ENCODE results near the gene STK11IP.

STK11IP gene

GRCh38 chr2:219618733-219619122 lies 21.1 kb downstream of the STK11IP start:
- no peak for DNase-seq

DNA sequence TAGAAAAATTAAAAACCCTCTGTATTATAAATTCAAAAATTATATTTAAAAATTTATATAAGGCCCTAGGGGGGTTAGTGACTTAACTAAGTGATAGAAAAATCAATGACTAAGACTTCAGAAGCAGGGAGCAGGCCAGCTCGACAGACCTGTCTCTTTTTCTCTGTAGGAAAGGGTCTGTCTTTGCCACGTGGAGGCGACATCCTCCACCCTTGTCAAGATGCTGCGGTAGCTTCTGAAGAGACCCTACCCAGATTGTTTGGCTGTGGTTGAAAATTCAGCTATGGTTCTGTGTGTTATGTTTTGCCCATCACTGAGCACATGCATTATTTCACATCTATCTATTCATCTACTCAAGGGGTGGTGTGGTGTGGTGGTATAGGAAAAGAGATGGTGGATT lies 21.6 kb downstream of the STK11IP start:
- DNase-seq = no peak

- DNase-seq = no peak
Measured at GRCh38 chr2:219620546-219620945, 22.9 kb downstream of the STK11IP start.

- DNase-seq = no peak
Measured at GRCh38 chr2:219621935-219622334, 24.3 kb downstream of the STK11IP start.

DNA sequence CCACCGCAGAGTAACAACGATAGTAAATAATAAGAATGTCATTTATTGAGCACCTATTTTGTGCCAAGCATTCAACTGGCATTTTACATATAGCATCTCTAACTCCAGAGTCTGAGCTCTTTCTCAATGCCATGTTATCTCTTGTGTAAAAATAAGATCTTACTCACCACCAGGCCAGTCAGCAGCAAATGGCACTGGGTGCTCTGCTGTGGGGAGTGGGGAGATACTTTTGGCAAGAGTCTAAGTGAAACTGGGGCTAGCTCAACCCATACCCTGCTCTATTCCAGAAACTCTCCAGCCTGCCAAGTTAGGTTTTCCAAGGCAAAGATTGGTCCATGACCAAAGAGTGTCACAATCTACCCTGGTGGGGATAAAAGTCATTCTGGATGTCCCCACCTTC lies 24.8 kb downstream of the STK11IP start:
- no peak for DNase-seq

DNA sequence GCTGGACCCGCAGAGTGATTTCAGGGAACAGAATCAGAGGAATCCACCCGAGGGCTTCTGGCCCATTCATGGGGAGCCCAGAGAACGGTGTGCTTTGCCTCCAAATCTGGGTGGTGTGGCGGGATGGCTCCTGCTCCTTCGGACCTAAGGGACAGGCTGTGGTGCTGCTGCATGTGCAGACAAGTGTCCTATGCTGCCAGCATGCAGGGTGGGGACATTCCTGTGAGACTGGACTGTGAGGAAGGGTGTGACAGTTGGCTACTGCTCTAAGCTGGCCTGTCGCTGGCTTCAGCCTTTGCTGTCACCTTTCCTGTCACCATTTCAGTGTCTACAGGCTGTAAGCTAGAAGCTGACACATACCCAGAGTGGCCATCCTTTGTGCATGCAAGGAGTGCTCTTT lies 26.9 kb downstream of the STK11IP start:
- no peak for DNase-seq

GRCh38 chr2:219625179-219625578 lies 27.5 kb downstream of the STK11IP start:
- DNase-seq = no peak

DNA sequence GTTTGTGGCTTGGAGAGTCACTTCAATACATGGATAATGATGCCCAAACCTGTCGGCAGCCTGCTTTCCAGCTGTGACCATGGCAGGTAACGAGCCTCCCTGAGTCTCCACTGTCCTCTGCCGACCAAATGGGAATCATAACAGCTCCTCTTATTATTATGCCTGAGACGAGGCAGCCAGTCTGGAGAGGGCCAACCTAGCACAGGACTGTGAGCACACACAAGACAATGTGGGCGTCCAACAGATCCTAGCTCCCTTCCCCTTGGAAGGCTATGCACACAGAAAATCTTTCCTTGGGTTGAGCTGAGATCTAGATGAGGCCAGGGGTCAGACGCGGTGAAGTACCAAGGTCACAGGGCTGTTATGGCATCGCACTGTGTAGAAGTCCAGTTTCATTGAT lies 28.9 kb downstream of the STK11IP start:
- DNase-seq = peak; percentile 16

DNA sequence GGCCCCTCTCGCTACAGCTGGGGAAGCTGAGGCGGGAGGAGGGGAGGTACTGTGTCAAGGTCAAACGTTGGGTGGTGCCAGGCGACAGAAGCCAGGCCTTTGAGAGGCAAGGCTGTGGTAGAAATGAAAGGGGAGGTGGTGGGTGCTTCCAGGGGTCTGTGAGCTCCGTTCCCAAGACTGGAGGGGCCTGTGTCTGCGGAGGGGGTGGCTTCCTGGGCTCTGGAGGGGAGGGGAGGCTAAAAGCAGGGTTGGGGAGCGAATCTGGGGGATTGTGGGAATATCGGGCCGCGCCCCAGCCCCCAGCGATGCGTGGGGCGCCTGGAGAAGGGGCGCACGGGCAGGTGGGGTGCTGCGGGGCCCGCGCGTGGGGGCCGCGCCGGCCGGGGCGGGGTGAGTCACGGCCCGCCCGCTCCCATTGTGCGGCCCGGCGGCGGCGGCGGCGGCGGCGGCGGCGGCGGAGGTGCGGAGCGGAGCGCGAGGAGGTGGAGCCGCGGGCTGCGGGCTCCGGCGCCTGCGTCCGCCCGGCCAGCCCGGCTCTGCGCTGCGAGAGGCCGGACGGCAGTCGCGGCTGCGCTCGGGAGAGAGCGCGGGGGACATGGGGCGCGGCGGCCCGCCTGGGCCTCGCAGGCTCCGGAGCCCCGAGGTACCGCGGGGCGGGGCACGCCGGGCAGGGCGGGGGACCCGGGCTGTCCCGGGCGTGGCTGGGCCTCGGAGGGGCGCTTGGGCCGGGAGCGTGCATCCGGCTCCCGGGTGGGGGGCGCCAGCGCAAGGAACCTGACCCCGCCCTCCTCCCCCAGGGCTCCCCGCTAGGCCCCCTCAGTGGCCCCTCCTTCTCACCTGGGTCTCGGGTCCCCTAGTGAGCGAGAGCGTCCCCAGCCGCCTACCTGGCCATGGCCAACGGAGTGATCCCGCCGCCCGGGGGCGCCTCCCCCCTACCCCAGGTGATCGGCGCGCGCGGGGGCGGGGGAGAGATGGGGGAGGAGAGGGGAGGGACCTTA lies 29.7 kb downstream of the STK11IP start, which contains the start of gene SLC4A3:
Gene SLC4A3, plus strand, starts transcription at position 528 of the 998 bp plus-strand sequence. Its CDS starts 363 bp downstream, at position 891.
- DNase-seq = peak; percentile 46

- no peak for DNase-seq
Measured at GRCh38 chr2:219628235-219628985, 30.8 kb downstream of the STK11IP start.

- no peak for DNase-seq
Measured at GRCh38 chr2:219628986-219629901, 31.6 kb downstream of the STK11IP start.

DNA sequence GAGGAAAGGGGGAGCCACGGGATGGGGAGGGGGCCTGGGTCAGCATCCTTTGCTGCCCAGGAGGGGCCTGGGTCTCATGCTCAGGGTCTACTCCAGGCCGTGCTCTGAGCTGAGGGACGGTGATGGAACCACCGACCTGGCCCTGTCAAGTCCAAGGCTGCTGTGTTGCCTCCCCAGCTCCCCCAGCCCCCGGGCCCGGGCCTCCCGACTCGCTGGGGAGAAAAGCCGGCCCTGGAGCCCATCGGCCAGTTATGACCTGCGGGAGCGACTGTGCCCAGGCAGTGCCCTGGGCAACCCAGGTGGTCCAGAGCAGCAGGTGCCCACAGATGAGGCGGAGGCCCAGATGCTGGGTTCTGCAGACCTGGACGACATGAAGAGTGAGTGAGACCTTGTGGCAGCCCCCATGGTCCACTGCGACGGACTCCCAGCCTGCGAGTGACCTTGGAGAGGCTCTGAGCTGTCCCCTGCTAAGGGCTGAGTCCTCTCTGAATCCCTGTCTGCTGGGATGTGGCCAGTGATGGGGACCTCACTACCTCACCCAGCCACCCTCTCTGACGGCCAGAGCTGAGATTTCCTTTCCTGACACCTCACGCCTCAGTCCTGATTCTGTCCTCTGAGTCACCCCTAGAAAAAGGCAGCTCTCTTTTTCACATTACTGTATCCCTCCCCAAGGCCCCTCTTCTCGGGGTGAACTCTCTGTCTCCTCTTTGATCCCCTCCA lies 32.5 kb downstream of the STK11IP start:
- no peak for DNase-seq

DNA sequence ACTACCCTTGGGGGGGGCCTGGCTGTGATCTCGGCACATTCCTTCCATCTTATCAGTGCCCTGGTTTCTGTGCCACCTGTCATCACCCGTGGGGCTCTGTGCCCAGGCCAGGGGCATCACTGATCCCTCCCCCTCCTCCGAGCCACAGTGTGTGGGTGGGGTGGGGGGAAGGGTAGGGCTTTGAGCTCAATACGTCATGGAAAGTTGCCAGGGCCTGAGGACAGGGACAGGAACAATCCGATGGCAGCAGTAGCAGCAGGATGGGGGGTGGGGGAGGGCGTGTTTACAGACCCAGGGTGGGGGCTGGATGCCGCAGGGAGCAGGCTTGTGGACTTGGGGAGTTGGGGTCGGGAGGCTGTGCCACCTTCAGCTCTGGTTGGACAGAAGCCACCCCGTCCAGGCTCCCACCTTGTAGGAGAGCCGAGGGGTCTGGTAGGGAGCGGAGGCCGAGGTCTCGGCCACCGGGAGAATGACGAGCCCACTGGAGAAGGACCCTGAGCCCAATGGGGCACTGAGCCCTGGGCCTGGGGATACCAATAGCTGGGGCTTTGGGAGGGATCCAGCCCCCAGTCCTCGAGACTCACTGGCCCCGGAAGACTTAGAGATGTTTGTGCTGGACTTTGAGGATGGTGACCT lies 33.2 kb downstream of the STK11IP start:
- no peak for DNase-seq

- DNase-seq = no peak
Measured at GRCh38 chr2:219631406-219631891, 33.8 kb downstream of the STK11IP start.

DNA sequence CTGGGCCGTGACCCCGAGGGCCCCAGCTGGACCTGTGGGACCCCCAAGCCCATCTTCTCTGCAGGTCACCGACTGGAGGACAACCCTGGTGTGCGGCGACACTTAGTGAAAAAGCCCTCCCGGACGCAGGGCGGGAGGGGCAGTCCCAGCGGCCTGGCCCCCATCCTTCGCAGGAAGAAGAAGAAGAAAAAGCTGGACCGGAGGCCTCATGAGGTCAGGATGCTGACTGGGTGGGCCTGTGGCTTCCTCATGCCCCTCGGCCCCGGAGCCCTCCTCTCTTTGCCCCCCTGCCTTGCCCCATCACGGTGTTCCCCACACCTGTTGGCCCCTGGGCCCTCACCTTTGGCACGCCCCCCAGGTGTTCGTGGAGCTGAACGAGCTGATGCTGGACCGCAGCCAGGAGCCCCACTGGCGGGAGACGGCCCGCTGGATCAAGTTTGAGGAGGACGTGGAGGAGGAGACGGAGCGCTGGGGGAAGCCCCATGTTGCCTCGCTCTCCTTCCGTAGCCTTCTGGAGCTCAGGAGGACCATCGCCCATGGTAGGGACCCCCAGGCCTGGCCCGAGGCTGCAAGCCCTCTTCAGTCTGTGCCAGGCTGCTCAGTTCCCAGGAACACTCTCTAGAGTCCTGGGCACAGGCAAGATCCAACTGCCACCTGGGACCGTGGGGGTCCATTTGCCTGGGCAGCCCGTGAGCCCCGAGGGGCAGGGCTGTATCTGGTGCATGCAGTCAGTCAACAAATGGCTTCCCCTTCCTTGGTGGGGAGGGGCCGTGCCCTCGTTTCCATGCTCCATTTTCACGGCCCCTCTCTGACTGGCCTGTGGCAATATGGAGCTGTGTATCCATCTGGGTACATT lies 34.5 kb downstream of the STK11IP start:
- DNase-seq = no peak

DNA sequence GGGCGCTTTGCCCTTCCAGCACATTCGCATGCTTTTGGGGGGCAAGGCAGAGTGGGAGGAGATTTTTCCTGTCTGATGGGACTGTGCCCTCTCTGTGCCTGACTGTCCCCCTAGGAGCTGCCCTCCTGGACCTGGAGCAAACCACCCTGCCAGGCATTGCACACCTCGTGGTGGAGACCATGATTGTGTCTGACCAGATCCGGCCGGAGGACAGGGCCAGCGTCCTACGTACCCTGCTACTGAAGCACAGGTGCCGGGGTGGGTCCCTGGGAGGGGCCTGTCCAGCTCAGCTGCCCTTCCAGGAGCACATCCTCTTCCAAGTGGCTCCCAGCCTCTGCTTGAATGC lies 35.1 kb downstream of the STK11IP start:
- no peak for DNase-seq

DNA sequence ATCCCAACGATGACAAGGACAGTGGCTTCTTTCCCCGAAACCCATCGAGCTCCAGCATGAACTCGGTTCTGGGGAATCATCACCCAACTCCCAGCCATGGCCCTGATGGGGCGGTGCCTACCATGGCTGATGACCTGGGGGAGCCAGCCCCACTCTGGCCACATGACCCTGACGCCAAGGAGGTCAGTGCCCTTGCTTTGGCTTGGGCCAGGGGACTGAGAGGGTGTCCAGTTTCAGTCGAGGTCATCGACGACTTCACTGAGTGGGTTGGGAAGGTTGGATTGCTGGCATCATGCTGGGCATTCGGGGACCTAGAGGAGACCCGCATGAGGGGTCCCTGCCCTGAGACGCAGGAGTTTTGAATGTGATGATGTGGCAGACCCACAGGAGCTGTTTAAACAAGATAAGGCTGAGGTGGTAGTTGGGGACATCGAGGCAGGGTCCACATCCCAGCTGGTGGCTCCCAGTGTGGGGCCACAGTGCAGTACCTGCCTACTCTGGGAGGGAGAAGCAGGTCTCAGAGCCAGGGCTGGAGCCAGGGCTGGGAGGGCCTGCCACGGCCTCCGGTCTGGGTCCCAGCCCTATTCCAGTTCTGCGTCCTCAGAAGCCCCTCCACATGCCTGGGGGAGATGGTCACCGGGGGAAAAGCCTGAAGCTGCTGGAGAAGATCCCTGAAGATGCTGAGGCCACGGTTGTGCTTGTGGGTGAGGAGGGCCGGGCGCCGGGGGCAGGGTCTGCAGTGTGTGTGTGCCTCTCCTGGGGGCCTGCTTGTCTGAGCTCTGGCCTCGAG lies 35.8 kb downstream of the STK11IP start:
- DNase-seq = no peak

- no peak for DNase-seq
Measured at GRCh38 chr2:219634171-219634940, 36.7 kb downstream of the STK11IP start.

Measured in NCI-H146 (cell line).